Measurements from ENCODE around the gene ANAPC2. TPM values are rescaled to one million over a fixed set of nuclear protein-coding genes. Genes with fewer than 3 reads are reported as not detected.
A peak's percentile ranks its signal among the peaks of the same experiment; 100 is the strongest.

The ANAPC2 gene
- total RNA-seq, 1 experiment from 2014 or later = 46.0 TPM

DNA sequence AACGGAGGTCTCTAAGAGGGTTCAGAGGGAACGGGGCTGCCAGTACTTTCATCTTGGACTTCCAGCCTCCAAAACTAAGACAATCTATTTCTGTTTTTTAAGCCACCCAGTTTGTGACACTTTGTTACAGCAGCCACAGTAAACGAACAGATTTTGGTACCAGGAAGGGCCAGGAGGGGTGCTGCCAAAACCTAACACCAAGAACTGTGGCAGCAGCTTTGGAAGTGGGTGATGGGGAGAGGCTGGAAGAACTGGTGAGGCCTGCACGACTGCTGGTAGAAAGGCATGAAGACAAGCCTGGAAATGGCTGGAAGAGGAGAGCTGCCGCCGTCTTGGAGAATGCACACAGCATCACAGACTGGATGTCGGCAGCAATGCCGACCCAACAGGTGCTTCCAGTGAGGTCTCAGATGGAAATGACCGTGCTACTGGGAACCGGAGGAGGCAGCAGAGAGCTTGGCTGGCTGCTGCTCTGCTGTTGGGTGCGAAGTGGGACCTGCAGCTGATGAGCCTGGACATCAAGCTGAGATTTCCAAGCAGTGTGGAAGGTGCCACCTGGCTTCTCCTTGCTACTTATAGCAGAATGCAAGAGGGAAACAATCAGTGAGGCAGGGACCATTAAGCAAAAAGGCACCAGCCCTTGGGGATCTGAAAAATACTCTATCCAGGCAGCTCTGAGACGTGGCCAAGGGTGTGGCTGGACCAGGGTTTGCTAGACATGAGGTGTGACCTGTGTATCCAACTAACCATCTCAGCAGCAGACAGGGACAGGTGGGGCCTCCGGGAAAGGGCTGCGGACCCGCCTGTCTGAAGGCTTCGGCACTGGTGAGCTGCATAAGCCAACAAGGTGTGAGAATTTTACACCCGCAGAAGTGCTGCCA, 11.8 kb downstream of the ANAPC2 start:
- DNase-seq (ENCODE audit: low read depth, low spot score) = no peak
- POLR2A ChIA-PET = interaction anchor here (0.6 to 0.9 kb wide), 2 partner anchors 25 to 47 kb away, joined by 3 to 21 read pairs; no protein-coding TSS in a partner anchor
- CTCF ChIA-PET = interaction anchor here (0.7 to 1.0 kb wide), 3 partner anchors 51 to 62 kb away, joined by 3 to 4 read pairs (median 4); partner anchors contain the start of gene RNF224

DNA sequence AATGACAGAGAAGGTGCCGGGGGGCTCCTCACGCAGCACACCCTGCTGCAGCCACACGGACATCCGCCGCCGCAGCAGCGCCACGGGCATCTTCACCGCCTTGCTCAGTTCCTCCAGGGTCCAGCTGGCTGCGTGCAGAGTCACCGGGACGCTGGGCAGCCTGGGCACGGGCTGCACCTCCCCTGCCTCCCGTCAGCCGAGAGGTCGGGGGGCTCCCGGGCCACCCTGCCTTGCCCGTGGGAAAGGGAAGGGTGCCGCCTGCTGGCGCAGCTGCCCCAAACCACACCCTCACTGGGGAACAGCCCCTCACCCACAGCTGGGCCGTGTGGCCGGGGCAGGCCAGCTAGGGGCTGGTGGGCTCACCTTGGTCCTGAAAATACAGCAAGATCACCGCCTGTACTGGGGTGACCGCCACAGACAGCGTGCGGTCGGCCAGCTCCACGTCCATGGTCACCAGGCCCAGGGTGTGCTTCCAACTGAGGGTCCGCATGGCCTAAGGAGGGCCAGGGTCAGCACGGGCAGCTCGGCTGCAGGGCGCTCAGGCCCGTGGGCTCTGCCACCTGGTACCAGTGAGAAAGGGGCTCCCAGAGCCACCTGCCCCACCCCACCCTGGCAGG, 12.9 kb downstream of the ANAPC2 start:
- ChIA-PET POLR2A (no interaction called here), CTCF (interaction anchor here (0.9 kb wide), 1 partner anchor 52 kb away, joined by 3 read pairs; the partner anchor contains the start of gene RNF224)

More for the DNA sequence above, 11.8 kb downstream of the ANAPC2 start:
- no TSS peak for BruUV-seq (replicated peaks)
- in situ Hi-C loops (cut with HindIII; ENCODE audit: low pct_unique_long_range_greater_than_20kb, low sequenced_read_pairs) = no loop called here
- H3K36me3 ChIP-seq (ENCODE audit: control insufficient read depth, insufficient read depth, low read length) = no peaks in the 10 kb centered on the region
- no peak overlapping the region for H3K4me3 ChIP-seq (ENCODE audit: low read depth in 2 of 2, low read length in 2 of 2)
- no peaks in the 10 kb centered on the region for H3K4me1 ChIP-seq (ENCODE audit: control insufficient read depth, insufficient read depth, low read length)
- H3K9me3 ChIP-seq (ENCODE audit: control insufficient read depth, insufficient read depth, low read depth, low read length) = no peaks in the 10 kb centered on the region
- intact Hi-C loops (cut with micrococcal nuclease; ENCODE audit: unreplicated experiment) = no loop called here
- peak; percentile 70 for ATAC-seq
- TF ChIP-seq, protein P1, sequence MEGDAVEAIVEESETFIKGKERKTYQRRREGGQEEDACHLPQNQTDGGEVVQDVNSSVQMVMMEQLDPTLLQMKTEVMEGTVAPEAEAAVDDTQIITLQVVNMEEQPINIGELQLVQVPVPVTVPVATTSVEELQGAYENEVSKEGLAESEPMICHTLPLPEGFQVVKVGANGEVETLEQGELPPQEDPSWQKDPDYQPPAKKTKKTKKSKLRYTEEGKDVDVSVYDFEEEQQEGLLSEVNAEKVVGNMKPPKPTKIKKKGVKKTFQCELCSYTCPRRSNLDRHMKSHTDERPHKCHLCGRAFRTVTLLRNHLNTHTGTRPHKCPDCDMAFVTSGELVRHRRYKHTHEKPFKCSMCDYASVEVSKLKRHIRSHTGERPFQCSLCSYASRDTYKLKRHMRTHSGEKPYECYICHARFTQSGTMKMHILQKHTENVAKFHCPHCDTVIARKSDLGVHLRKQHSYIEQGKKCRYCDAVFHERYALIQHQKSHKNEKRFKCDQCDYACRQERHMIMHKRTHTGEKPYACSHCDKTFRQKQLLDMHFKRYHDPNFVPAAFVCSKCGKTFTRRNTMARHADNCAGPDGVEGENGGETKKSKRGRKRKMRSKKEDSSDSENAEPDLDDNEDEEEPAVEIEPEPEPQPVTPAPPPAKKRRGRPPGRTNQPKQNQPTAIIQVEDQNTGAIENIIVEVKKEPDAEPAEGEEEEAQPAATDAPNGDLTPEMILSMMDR (IDR thresholded peaks at IDR 0.05) = peak; percentile 78; the same call in 1 of the 2 replicates
- TF ChIP-seq POLR2AphosphoS5 (IDR thresholded peaks at IDR 0.05; ENCODE audit: low read depth, low read length) (no peak), TCF7L2 (IDR thresholded peaks at IDR 0.05; ENCODE audit: low read depth, low read length) (no peak)
- no peaks in the 10 kb centered on the region for H3K27me3 ChIP-seq (ENCODE audit: control insufficient read depth, insufficient read depth, low read length)
- no peak overlapping the region for H3K27ac ChIP-seq (ENCODE audit: low read length)

More for the DNA sequence above, 12.9 kb downstream of the ANAPC2 start:
- Histone ChIP-seq H3K4me1 (ENCODE audit: control insufficient read depth, insufficient read depth, low read length) (peaks cover 1% of the 10 kb centered on the region; the same call in 1 of the 2 replicates), H3K27ac (ENCODE audit: low read length) (no peak overlapping the region), H3K9me3 (ENCODE audit: control insufficient read depth, insufficient read depth, low read depth, low read length) (no peaks in the 10 kb centered on the region), H3K36me3 (ENCODE audit: control insufficient read depth, insufficient read depth, low read length) (no peaks in the 10 kb centered on the region), H3K27me3 (ENCODE audit: control insufficient read depth, insufficient read depth, low read length) (no peaks in the 10 kb centered on the region), H3K4me3 (ENCODE audit: low read depth in 2 of 2, low read length in 2 of 2) (no peak overlapping the region)
- intact Hi-C loops (cut with micrococcal nuclease; ENCODE audit: unreplicated experiment) = no loop called here
- in situ Hi-C loops (cut with HindIII; ENCODE audit: low pct_unique_long_range_greater_than_20kb, low sequenced_read_pairs) = no loop called here
- TF ChIP-seq TCF7L2 (IDR thresholded peaks at IDR 0.05; ENCODE audit: low read depth, low read length) (no peak), SIN3A (IDR thresholded peaks at IDR 0.05; ENCODE audit: borderline replicate concordance, insufficient read depth, low read depth, low read length) (no peak), POLR2AphosphoS5 (IDR thresholded peaks at IDR 0.05; ENCODE audit: low read depth, low read length) (no peak)
- TF ChIP-seq, protein P1 (IDR thresholded peaks at IDR 0.05) = no peak; the same call in 1 of the 2 replicates
- TF ChIP-seq, protein P2, sequence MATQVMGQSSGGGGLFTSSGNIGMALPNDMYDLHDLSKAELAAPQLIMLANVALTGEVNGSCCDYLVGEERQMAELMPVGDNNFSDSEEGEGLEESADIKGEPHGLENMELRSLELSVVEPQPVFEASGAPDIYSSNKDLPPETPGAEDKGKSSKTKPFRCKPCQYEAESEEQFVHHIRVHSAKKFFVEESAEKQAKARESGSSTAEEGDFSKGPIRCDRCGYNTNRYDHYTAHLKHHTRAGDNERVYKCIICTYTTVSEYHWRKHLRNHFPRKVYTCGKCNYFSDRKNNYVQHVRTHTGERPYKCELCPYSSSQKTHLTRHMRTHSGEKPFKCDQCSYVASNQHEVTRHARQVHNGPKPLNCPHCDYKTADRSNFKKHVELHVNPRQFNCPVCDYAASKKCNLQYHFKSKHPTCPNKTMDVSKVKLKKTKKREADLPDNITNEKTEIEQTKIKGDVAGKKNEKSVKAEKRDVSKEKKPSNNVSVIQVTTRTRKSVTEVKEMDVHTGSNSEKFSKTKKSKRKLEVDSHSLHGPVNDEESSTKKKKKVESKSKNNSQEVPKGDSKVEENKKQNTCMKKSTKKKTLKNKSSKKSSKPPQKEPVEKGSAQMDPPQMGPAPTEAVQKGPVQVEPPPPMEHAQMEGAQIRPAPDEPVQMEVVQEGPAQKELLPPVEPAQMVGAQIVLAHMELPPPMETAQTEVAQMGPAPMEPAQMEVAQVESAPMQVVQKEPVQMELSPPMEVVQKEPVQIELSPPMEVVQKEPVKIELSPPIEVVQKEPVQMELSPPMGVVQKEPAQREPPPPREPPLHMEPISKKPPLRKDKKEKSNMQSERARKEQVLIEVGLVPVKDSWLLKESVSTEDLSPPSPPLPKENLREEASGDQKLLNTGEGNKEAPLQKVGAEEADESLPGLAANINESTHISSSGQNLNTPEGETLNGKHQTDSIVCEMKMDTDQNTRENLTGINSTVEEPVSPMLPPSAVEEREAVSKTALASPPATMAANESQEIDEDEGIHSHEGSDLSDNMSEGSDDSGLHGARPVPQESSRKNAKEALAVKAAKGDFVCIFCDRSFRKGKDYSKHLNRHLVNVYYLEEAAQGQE (IDR thresholded peaks at IDR 0.05; ENCODE audit: insufficient read depth in 1 of 2, low read depth in 2 of 2, low read length in 1 of 2) = no peak
- ATAC-seq (no peak), DNase-seq (ENCODE audit: low read depth, low spot score) (no peak)
- BruUV-seq (replicated peaks) = no TSS peak

All from Panc1 (cell line).